Measurements from ENCODE around the gene TMEM238L.

Gene TMEM238L

DNA sequence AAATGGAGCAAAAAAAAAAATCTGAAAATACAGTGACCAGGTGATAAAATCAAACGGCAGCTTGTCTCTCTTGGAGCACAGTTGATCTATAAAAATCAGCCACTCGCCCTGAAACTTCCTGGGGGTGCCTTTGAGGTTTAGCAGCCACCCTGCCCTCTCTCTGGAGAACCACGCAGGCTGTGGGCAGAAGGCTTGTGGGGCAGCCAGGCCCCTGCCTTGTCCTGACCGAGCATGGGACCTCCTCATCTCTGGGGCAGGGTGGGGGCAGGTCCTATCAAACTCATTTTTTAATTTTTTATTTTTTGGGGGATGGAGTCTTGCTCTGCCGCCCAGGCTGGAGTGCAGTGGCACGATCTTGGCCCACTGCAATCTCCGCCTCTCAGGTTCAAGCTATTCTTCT lies 5.0 kb downstream of the TMEM238L start:
- POLR2A ChIA-PET (ENCODE audit: low non-redundant PET), result no interaction called here
- no peak for DNase-seq (ENCODE audit: low spot score)
- peak overlapping the region; percentile 21; the same call in 1 of the 2 replicates for H3K27ac ChIP-seq
- TF ChIP-seq, protein P1, sequence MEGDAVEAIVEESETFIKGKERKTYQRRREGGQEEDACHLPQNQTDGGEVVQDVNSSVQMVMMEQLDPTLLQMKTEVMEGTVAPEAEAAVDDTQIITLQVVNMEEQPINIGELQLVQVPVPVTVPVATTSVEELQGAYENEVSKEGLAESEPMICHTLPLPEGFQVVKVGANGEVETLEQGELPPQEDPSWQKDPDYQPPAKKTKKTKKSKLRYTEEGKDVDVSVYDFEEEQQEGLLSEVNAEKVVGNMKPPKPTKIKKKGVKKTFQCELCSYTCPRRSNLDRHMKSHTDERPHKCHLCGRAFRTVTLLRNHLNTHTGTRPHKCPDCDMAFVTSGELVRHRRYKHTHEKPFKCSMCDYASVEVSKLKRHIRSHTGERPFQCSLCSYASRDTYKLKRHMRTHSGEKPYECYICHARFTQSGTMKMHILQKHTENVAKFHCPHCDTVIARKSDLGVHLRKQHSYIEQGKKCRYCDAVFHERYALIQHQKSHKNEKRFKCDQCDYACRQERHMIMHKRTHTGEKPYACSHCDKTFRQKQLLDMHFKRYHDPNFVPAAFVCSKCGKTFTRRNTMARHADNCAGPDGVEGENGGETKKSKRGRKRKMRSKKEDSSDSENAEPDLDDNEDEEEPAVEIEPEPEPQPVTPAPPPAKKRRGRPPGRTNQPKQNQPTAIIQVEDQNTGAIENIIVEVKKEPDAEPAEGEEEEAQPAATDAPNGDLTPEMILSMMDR (conservative IDR thresholded peaks at IDR 0.05; ENCODE audit: low read depth), result no peak
- CTCF ChIA-PET, result interaction anchor here (0.7 kb wide), 1 partner anchor 62 kb away, joined by 3 read pairs; no protein-coding TSS in a partner anchor

DNA sequence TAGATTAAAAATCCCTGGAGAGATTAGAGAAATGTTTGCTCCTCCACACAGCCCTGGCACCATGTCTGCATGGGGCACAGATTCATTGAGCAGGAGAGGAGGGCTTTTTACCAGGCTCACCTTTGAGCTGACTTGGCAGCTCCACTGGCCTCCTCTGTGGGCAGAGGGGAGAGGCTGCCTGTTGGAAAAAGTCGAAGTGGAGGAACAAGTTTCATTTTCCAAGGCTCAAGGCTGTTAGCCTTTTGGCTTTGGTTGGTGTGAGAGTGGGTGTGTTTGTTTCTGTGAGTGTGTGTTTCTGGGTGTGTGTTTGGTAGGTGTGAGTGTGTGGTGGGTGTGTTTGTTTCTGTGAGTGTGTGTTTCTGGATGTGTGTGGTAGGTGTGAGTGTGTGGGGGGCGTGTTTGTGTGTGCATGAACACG lies 5.6 kb downstream of the TMEM238L start:
- TF ChIP-seq, protein P1 (conservative IDR thresholded peaks at IDR 0.05; ENCODE audit: low read depth), result no peak
- DNase-seq (ENCODE audit: low spot score), result no peak
- CTCF ChIA-PET, result no interaction called here
- POLR2A ChIA-PET (ENCODE audit: low non-redundant PET), result no interaction called here
- no peak overlapping the region for H3K27ac ChIP-seq

DNA sequence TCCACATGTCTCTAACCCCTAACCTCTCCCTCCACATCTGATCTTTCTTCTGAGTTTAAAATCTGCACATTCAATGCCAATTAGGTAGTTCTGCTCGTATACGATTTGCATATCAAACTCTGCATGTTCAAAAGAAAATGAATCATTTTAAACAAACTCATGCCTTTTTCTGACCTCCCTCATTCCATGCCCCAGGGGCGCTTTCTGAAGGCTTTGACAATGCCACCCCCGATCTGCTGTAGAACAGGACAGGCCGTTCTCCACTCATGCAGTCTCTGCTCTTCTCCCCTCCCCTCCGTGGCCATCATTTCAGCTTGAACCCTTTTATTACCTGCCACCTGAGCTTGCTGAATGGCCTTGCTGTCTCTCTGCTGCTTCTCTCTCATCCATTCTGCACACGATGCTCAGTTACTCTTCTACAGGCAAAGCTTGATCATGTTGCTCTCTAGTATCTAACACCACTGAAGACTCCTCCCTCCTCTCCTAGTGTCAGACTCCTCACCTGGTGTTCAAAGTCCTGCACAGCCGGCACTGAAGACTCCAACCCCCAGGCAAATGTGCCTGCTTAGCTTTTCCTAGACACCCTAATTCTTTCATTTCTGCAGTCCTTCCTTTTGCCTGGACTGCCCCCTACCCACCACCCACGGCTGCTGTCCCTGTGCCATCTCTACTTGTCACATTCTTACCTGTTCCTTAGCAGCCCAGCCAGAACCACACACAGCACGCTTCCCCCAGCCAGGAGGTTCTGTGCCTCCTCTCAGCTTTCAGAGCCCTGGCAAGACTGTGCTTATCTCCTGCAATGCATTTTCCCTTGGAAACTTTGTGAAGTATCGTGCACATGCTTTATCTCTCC lies 6.2 kb downstream of the TMEM238L start:
- ChIA-PET CTCF (no interaction called here), POLR2A (ENCODE audit: low non-redundant PET) (no interaction called here)
- DNase-seq (ENCODE audit: low spot score), result no peak
- no peak overlapping the region for H3K27ac ChIP-seq
- TF ChIP-seq, protein P1 (conservative IDR thresholded peaks at IDR 0.05; ENCODE audit: low read depth), result no peak

DNA sequence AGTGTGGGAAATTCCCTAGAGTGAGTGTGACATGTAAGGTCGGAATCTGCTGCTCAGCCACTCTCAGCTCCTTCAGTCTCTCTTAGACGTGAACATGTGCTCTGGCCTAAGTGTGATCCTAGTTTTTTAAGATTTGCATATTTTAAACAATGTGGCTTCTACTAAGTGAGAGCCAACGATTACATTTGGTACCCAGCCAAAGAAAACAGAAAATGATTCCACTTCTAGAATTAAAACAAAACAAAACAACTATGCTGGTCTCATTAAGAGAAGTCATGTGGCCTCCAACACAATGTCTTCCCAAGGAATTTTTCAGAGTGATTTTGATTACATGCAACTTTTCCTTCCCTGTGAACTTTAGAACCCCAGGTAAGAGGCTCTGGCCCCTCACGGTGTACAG lies 10.1 kb downstream of the TMEM238L start:
- no peak overlapping the region for H3K27ac ChIP-seq
- POLR2A ChIA-PET (ENCODE audit: low non-redundant PET), result no interaction called here
- CTCF ChIA-PET, result interaction anchor here (0.7 kb wide), 1 partner anchor 979 kb away, joined by 3 read pairs; no protein-coding TSS in a partner anchor

DNA sequence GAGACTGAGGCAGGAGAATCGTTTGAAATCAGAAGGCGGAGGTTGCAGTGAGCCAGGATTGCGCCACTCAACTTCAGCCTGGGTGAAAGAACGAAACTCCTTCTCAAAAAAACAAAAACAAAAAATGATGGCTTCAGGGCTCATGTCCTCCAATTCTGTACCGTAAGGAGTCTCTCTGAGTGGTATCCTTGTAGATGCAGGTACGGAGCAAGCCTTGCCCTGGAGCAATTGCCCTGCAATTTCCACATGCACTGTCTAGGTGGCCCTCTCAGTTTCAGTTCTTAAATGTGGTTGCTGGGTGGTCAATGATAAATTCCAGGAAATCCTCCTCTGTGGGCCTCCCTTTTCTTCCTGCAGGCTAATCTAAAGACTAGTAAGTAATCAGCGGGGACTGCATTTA lies 10.6 kb downstream of the TMEM238L start:
- POLR2A ChIA-PET (ENCODE audit: low non-redundant PET), result no interaction called here
- TF ChIP-seq, protein P1 (conservative IDR thresholded peaks at IDR 0.05; ENCODE audit: low read depth), result no peak
- no peak for DNase-seq (ENCODE audit: low spot score)
- CTCF ChIA-PET, result no interaction called here
- no peak overlapping the region for H3K27ac ChIP-seq

More for the DNA sequence above, 10.1 kb downstream of the TMEM238L start:
- no peak for DNase-seq (ENCODE audit: low spot score)
- TF ChIP-seq, protein P1 (conservative IDR thresholded peaks at IDR 0.05; ENCODE audit: low read depth), result no peak

DNA sequence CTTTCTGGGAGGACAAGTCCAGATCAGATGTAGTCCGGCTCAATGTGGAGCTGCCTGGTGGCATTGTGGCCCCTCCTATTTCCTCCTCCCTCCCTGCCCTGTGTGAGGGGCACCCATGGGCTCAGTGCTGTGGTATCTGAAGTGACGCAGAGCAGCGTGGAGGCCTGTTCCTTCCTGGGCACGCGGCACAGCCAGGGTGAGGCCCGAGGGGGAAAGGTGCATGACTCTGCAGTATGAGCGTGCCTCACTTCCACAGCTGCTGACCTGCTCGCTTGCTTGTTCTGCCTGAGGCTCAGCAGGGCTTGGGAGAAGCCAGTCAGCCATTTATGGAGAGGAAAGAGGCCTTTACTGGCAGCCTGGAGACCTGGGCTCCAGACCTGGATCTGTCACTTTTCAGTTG lies 11.7 kb downstream of the TMEM238L start:
- TF ChIP-seq, protein P1 (conservative IDR thresholded peaks at IDR 0.05; ENCODE audit: low read depth), result no peak
- no peak for DNase-seq (ENCODE audit: low spot score)
- POLR2A ChIA-PET (ENCODE audit: low non-redundant PET), result no interaction called here
- no peak overlapping the region for H3K27ac ChIP-seq
- CTCF ChIA-PET, result no interaction called here
